Esophagus (tissue), 2 donors: ENCODE results near the gene PLXNC1. TPM values are rescaled to one million over a fixed set of nuclear protein-coding genes. Genes with fewer than 3 reads are reported as not detected.

Source experiments
- H3K27ac ChIP-seq, 2 donors: one replicate each; pipeline ENCODE4 v1.5.1; 2013; ENCODE audit warnings: low read depth in 2 of 2, mild to moderate bottlenecking in 2 of 2, inconsistent platforms in 1 of 2, low read length in 1 of 2, moderate library complexity in 1 of 2
- H3K27me3 ChIP-seq, 2 donors: one replicate each; pipeline ENCODE4 v1.6.1; 2013; ENCODE audit warnings: low read length in 2 of 2, control low read depth in 1 of 2, mild to moderate bottlenecking in 1 of 2; ENCODE audit not compliant: insufficient read depth in 2 of 2, control insufficient read depth in 1 of 2
- H3K36me3 ChIP-seq, 2 donors: one replicate each; pipeline ENCODE4 v1.6.1; 2013; ENCODE audit warnings: low read length in 1 of 2; ENCODE audit not compliant: control insufficient read depth in 2 of 2, insufficient read depth in 2 of 2
- H3K4me1 ChIP-seq, 2 donors: one replicate each; pipeline ENCODE4 v1.6.1; 2013; ENCODE audit warnings: low read length in 1 of 2; ENCODE audit not compliant: control insufficient read depth in 2 of 2, insufficient read depth in 2 of 2
- H3K4me3 ChIP-seq, 2 donors: one replicate each; pipeline ENCODE4 v1.5.1; 2013; ENCODE audit warnings: low read length in 2 of 2, mild to moderate bottlenecking in 2 of 2, low read depth in 1 of 2, moderate library complexity in 1 of 2
- H3K9me3 ChIP-seq, 2 donors: one replicate each; pipeline ENCODE4 v1.6.1; 2013; ENCODE audit warnings: mild to moderate bottlenecking in 2 of 2, low read depth in 1 of 2, low read length in 1 of 2, moderate library complexity in 1 of 2; ENCODE audit not compliant: control insufficient read depth in 2 of 2, insufficient read depth in 1 of 2
- WGBS, 2 donors: extraction: QIAGEN DNeasy Blood & Tissue Kit; methylation state at CpG; one replicate each; pipeline ENCODE4 v1.1.7; 2013; 5-methylcytosine and 5-hydroxymethylcytosine counted together
- polyA plus RNA-seq, 2 donors: library from polyadenylated mRNA; stranded (reverse); fragments of 200-250 nt; gene quantifications; one replicate each; pipeline ENCODE4 v1.2.3, GENCODE V29; 2013
- donor health status: healthy with polysubstance abuse.
- donor health status: Bipolar disorder and iron deficiency.

The PLXNC1 gene
- polyA plus RNA-seq, 2 donors = 0.24 to 0.41 TPM

- Histone ChIP-seq H3K36me3 (no peaks in the 10 kb centered on the region), H3K4me3 (no peak overlapping the region), H3K27ac (no peak overlapping the region), H3K9me3 (no peaks in the 10 kb centered on the region), H3K4me1 (no peaks in the 10 kb centered on the region), H3K27me3 (no peaks in the 10 kb centered on the region)
- WGBS, 2 donors = 80 to 83% methylated on average over 7 of the region's 7 CpGs
Observed at GRCh38 chr12:94223842-94224241, 75.5 kb downstream of the PLXNC1 start.

GRCh38 chr12:94225506-94225905 is 77.1 kb downstream of the PLXNC1 start:
- Histone ChIP-seq H3K4me3 (no peak overlapping the region), H3K36me3 (no peaks in the 10 kb centered on the region), H3K27ac (no peak overlapping the region), H3K27me3 (no peaks in the 10 kb centered on the region), H3K9me3 (no peaks in the 10 kb centered on the region), H3K4me1 (no peaks in the 10 kb centered on the region)
- 93 to 94% methylated on average over 9 of the region's 9 CpGs for WGBS, 2 donors

- Histone ChIP-seq H3K4me1 (no peaks in the 10 kb centered on the region), H3K27ac (no peak overlapping the region), H3K27me3 (no peaks in the 10 kb centered on the region), H3K36me3 (no peaks in the 10 kb centered on the region), H3K9me3 (no peaks in the 10 kb centered on the region), H3K4me3 (no peak overlapping the region)
- 79 to 84% methylated on average over 5 of the region's 5 CpGs for WGBS, 2 donors
Observed at GRCh38 chr12:94225947-94226630, 77.7 kb downstream of the PLXNC1 start.

GRCh38 chr12:94227066-94227465 is 78.7 kb downstream of the PLXNC1 start:
- no peaks in the 10 kb centered on the region for H3K9me3 ChIP-seq
- 90% methylated on average over 2 of the region's 2 CpGs for WGBS, 2 donors
- no peaks in the 10 kb centered on the region for H3K4me1 ChIP-seq
- no peak overlapping the region for H3K4me3 ChIP-seq
- no peaks in the 10 kb centered on the region for H3K27me3 ChIP-seq
- H3K36me3 ChIP-seq = no peaks in the 10 kb centered on the region
- H3K27ac ChIP-seq = no peak overlapping the region

- Histone ChIP-seq H3K9me3 (no peaks in the 10 kb centered on the region), H3K36me3 (no peaks in the 10 kb centered on the region), H3K27me3 (no peaks in the 10 kb centered on the region), H3K4me3 (no peak overlapping the region), H3K4me1 (no peaks in the 10 kb centered on the region), H3K27ac (no peak overlapping the region)
- 90 to 92% methylated on average over 8 of the region's 8 CpGs for WGBS, 2 donors
Observed at GRCh38 chr12:94228488-94228907, 80.1 kb downstream of the PLXNC1 start.

- H3K36me3 ChIP-seq = no peaks in the 10 kb centered on the region
- no peaks in the 10 kb centered on the region for H3K4me1 ChIP-seq
- no peaks in the 10 kb centered on the region for H3K27me3 ChIP-seq
- WGBS, 2 donors = 79 to 84% methylated on average over 4 of the region's 4 CpGs
- H3K27ac ChIP-seq = no peak overlapping the region
- no peaks in the 10 kb centered on the region for H3K9me3 ChIP-seq
- no peak overlapping the region for H3K4me3 ChIP-seq
Observed at GRCh38 chr12:94229902-94230301, 81.5 kb downstream of the PLXNC1 start.

GRCh38 chr12:94230357-94230905 is 82.1 kb downstream of the PLXNC1 start:
- 54 to 55% methylated on average over 2 of the region's 2 CpGs for WGBS, 2 donors
- Histone ChIP-seq H3K9me3 (no peaks in the 10 kb centered on the region), H3K36me3 (no peaks in the 10 kb centered on the region), H3K27me3 (no peaks in the 10 kb centered on the region), H3K27ac (no peak overlapping the region), H3K4me3 (no peak overlapping the region), H3K4me1 (no peaks in the 10 kb centered on the region)

GRCh38 chr12:94231709-94232108 is 83.3 kb downstream of the PLXNC1 start:
- Histone ChIP-seq H3K9me3 (no peaks in the 10 kb centered on the region), H3K27me3 (no peaks in the 10 kb centered on the region), H3K27ac (no peak overlapping the region), H3K4me3 (no peak overlapping the region), H3K36me3 (no peaks in the 10 kb centered on the region), H3K4me1 (no peaks in the 10 kb centered on the region)
- WGBS, 2 donors = 81 to 91% methylated on average over 3 of the region's 3 CpGs

- H3K36me3 ChIP-seq = no peaks in the 10 kb centered on the region
- H3K4me1 ChIP-seq = no peaks in the 10 kb centered on the region
- no peak overlapping the region for H3K27ac ChIP-seq
- WGBS, 2 donors = 79 to 86% methylated on average over 3 of the region's 3 CpGs
- no peaks in the 10 kb centered on the region for H3K27me3 ChIP-seq
- H3K9me3 ChIP-seq = no peaks in the 10 kb centered on the region
- H3K4me3 ChIP-seq = no peak overlapping the region
Observed at GRCh38 chr12:94235848-94236247, 87.5 kb downstream of the PLXNC1 start.
